Stomach (tissue), 9 donors: Measurements from ENCODE around the gene ENO2. TPM values are rescaled to one million over a fixed set of nuclear protein-coding genes. Genes with fewer than 3 reads are reported as not detected.
"Not testable (repeated sequence)": the region's sequence is repeated elsewhere in the genome, so short reads cannot be mapped to it uniquely, and the experiment has no call there.

Experiments used
- DNase-seq, 2 donors: peaks; one replicate each; pipeline versions ENCODE4 v3.0.0 to v3.0.0-alpha.2; 2013 to 2019
- H3K27ac ChIP-seq, 5 donors: fragments of 200-600 bp in 4 of 5; sonication (generic) in 4 of 5; one replicate each; pipeline ENCODE4 v1.5.1; 2013 to 2019; ENCODE audit warnings: mild to moderate bottlenecking in 1 of 5, moderate library complexity in 1 of 5
- H3K27me3 ChIP-seq, 3 donors: fragments of 200-600 bp; sonication (generic); one replicate each; pipeline ENCODE4 v1.5.1; 2017 to 2019; ENCODE audit warnings: mixed run types in 1 of 3
- H3K36me3 ChIP-seq, 4 donors: fragments of 200-600 bp; sonication (generic); 1 replicate in 3 of 4; 2 replicates in 1 of 4; pipeline ENCODE4 v1.5.1; 2016 to 2019
- H3K4me1 ChIP-seq, 4 donors: fragments of 200-600 bp; sonication (generic); one replicate each; pipeline ENCODE4 v1.5.1; 2016 to 2019
- H3K4me3 ChIP-seq, 4 donors: fragments of 200-600 bp; sonication (generic) in 3 of 4; one replicate each; pipeline ENCODE4 v1.5.1; 2016 to 2019; ENCODE audit warnings: mild to moderate bottlenecking in 1 of 4
- H3K9me3 ChIP-seq, 4 donors: fragments of 200-600 bp; sonication (generic); one replicate each; pipeline ENCODE4 v1.5.1; 2016 to 2019
- EP300 ChIP-seq: sonication (generic); formaldehyde crosslinking; IDR thresholded peaks from one replicate; pipeline ENCODE4 v1.6.1; 2017; ENCODE audit warnings: antibody characterized with exemption
- POLR2A ChIP-seq, 4 donors: fragments of 450-650 bp; IDR thresholded peaks; one replicate each; pipeline ENCODE4 v1.6.1; 2016; ENCODE audit warnings: antibody characterized with exemption in 4 of 4, control low read depth in 2 of 4, mild to moderate bottlenecking in 1 of 4, moderate library complexity in 1 of 4
- POLR2AphosphoS5 ChIP-seq, 3 donors: sonication (generic); formaldehyde crosslinking; IDR thresholded peaks; one replicate each; pipeline ENCODE4 v1.6.1; 2016; ENCODE audit warnings: antibody characterized with exemption in 3 of 3
- WGBS, 5 donors: extraction: QIAGEN DNeasy Blood & Tissue Kit in 3 of 5; methylation state at CpG; one replicate each; pipeline versions ENCODE4 v1.1.5 to v1.1.7; 2013 to 2018; 5-methylcytosine and 5-hydroxymethylcytosine counted together
- intact Hi-C: fragments of 100-400 bp; cut with DNase I; formaldehyde crosslinking; loops from one replicate; pipeline ENCODE4 v1.15.1; 2023; ENCODE audit warnings: low total_unique reads
- polyA plus RNA-seq, 3 donors: library from polyadenylated mRNA; stranded (reverse); fragments of 200-250 nt; gene quantifications; one replicate each; pipeline ENCODE4 v1.2.3, GENCODE V29; 2013
- total RNA-seq, 5 donors: library from RNA; depleted of rRNA; stranded (reverse); fragments of >200 nt; gene quantifications; one replicate each; pipeline versions ENCODE4 v1.1.0 to v1.2.3, GENCODE V29; 2014 to 2016
- TF ChIP-seq, protein P1 (sequence below), 7 experiments: fragments of 450-650 bp in 4 of 7; fragments of 200-600 bp in 3 of 7; sonication (generic) in 3 of 7; IDR thresholded peaks; one replicate each; pipeline ENCODE4 v1.5.1; 2016 to 2019; ENCODE audit warnings: antibody characterized with exemption in 7 of 7, control low read depth in 2 of 7, mild to moderate bottlenecking in 1 of 7
- donor health status: healthy with polysubstance abuse.
- donor health status: Bipolar disorder and iron deficiency.
- donor health status: healthy.

ENO2 gene
- total and polyA plus RNA-seq, 8 donors, result 2.3 to 62.9 (median 9.7) TPM

DNA sequence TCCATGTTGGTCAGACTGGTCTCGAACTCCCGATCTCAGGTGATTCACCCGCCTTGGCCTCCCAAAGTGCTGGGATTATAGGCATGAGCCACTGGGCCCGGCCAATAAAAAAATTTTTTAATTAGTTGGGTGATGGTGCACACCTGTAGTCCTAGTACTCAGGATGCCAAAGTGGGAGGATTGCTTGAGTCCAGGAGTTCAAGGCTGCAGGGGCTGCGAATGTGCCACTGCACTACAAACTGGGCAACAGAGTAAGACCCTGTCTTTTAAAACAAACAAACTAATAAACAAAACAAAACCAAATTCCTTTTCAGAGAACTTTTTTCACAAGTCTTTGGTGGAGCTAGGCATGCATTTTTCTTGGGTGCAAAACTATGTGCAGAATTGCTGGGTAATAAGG lies 31.1 kb upstream of the ENO2 start:
- intact Hi-C loops, result no loop called here
- TF ChIP-seq, protein P1, sequence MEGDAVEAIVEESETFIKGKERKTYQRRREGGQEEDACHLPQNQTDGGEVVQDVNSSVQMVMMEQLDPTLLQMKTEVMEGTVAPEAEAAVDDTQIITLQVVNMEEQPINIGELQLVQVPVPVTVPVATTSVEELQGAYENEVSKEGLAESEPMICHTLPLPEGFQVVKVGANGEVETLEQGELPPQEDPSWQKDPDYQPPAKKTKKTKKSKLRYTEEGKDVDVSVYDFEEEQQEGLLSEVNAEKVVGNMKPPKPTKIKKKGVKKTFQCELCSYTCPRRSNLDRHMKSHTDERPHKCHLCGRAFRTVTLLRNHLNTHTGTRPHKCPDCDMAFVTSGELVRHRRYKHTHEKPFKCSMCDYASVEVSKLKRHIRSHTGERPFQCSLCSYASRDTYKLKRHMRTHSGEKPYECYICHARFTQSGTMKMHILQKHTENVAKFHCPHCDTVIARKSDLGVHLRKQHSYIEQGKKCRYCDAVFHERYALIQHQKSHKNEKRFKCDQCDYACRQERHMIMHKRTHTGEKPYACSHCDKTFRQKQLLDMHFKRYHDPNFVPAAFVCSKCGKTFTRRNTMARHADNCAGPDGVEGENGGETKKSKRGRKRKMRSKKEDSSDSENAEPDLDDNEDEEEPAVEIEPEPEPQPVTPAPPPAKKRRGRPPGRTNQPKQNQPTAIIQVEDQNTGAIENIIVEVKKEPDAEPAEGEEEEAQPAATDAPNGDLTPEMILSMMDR (IDR thresholded peaks at IDR 0.05), result no peak
- TF ChIP-seq EP300 (no peak), POLR2A (IDR thresholded peaks at IDR 0.05) (no peak)
- no peak for DNase-seq
- Histone ChIP-seq H3K27ac (no peak overlapping the region), H3K36me3 (peaks cover 3 to 38% (median 28%) of the 10 kb centered on the region in 4 donors), H3K4me3 (no peak overlapping the region), H3K27me3 (no peaks in the 10 kb centered on the region), H3K4me1 (peaks cover 0 to 12% (median 6%) of the 10 kb centered on the region in 4 donors), H3K9me3 (no peaks in the 10 kb centered on the region)
- 93 to 100% (median 98%) methylated on average over 5 of the region's 5 CpGs for WGBS, 5 donors

DNA sequence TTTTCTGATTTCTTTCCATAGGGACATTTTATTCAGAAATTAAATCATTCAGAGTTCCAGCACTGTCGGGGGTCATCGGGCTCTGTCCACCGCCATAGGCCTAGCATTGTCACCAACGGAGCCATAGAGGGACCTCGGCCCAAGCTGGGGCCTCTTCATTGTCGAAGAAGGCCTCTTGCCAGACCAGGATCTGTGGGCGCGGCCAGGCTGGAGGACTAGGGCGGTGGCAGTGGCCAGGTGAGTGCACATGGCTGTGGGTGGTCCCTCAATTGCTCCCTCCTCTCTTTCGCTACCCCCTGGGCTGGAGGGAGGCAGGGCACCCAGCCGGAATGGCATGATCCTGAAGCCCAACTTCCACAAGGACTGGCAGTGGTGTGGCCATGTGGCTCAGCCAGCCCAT lies 30.7 kb upstream of the ENO2 start:
- H3K27me3 ChIP-seq, result no peaks in the 10 kb centered on the region
- peaks cover 3 to 38% (median 28%) of the 10 kb centered on the region in 4 donors for H3K36me3 ChIP-seq
- intact Hi-C loops, result no loop called here
- no peak for DNase-seq
- TF ChIP-seq POLR2AphosphoS5 (IDR thresholded peaks at IDR 0.05), result no peak
- TF ChIP-seq, protein P1 (IDR thresholded peaks at IDR 0.05), result no peak
- TF ChIP-seq POLR2A (IDR thresholded peaks at IDR 0.05), result no peak
- whole genome bisulfite sequencing, 5 donors, result 79 to 93% (median 85%) methylated on average over 9 to 11 of the region's 11 CpGs
- no peak overlapping the region for H3K27ac ChIP-seq
- H3K4me1 ChIP-seq, result peaks cover 0 to 12% (median 6%) of the 10 kb centered on the region in 4 donors
- no peak overlapping the region for H3K4me3 ChIP-seq
- no peaks in the 10 kb centered on the region for H3K9me3 ChIP-seq

DNA sequence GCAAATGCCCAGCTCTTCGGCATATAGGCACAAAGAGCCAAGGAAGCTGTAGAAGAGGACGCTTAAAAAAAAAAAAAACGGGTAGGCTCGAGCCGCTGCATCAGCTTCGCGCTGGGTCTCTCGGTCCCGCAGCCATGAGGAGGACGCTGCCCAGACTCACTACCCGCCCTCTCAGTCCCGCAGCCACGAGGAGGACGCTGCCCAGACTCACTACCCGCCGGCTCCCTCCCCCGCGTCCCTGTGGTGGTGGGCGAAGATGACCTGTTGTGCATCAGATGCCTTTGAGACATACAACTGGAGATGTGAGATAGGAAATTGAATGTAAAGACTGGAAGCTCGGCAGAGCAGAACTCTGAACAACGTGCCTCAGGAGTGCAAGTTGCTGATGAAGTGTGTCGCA lies 29.8 kb upstream of the ENO2 start:
- Histone ChIP-seq H3K27ac (no peak overlapping the region), H3K27me3 (no peaks in the 10 kb centered on the region), H3K4me1 (peaks cover 0 to 12% (median 6%) of the 10 kb centered on the region in 4 donors), H3K9me3 (no peaks in the 10 kb centered on the region), H3K4me3 (no peak overlapping the region), H3K36me3 (peaks cover 3 to 38% (median 28%) of the 10 kb centered on the region in 4 donors)
- intact Hi-C loops, result no loop called here
- no peak for DNase-seq
- TF ChIP-seq EP300 (no peak), POLR2AphosphoS5 (IDR thresholded peaks at IDR 0.05) (no peak), POLR2A (IDR thresholded peaks at IDR 0.05) (no peak)
- TF ChIP-seq, protein P1 (IDR thresholded peaks at IDR 0.05), result no peak
- 81 to 85% (median 83%) methylated on average over 22 of the region's 22 CpGs for WGBS, 5 donors

DNA sequence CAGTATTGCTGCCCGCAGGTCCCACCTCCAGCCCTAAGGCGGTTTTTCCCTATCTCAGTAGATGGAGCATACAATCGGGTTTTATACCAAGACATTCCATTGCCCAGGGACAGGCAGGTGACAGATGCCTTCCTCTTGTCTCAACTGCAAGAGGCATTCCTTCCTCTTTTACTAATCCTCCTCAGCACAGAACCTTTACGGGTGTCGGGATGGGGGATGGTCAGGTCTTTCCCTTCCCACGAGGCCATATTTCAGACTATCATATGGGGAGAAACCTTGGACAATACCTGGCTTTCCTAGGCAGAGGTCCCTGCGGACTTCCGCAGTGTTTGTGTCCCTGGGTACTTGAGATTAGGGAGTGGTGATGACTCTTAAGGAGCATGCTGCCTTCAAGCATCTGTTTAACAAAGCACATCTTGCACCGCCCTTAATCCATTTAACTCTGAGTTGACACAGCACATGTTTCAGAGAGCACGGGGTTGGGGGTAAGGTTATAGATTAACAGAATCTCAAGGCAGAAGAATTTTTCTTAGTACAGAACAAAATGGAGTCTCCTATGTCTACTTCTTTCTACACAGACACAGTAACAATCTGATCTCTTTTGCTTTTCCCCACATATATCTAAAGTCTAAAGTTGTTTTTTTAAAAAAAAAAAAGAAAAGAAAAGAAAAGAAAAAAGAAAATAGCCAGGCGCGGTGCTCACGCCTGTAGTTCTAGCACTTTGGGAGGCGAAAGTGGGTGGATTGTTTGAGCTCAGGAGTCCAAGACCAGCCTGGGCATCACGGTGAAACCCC lies 28.0 kb upstream of the ENO2 start:
- H3K9me3 ChIP-seq, H3K27me3 ChIP-seq, intact Hi-C loops, DNase-seq, H3K4me3 ChIP-seq: not testable (repeated sequence)
- peak overlapping the region in 2 of 5 donors; percentile 42 to 59 for H3K27ac ChIP-seq
- 52 to 74% (median 56%) methylated on average over 8 to 12 of the region's 15 CpGs for WGBS, 5 donors
- peaks cover 3 to 38% (median 28%) of the 10 kb centered on the region in 4 donors for H3K36me3 ChIP-seq
- peaks cover 1 to 13% (median 7%) of the 10 kb centered on the region in 4 donors for H3K4me1 ChIP-seq

DNA sequence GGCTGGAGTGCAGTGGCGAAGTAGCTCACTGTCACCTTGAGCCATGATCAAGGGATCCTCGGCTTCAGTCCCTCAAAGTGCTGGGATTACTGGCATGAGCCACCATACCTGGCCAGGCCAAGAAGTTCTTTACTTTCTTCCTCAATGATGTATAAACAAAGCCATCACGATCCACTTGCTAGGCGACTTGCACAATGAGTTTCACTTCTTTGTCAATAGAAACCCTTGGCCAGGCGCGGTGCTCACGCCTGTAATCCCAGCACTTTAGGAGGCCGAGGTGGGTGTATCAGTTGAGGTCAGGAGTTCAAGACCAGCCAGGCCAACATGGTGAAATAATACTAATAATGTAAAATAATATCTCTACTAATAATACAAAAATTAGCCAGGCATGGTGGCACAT lies 26.9 kb upstream of the ENO2 start:
- no peak overlapping the region for H3K4me3 ChIP-seq
- H3K4me1 ChIP-seq, result peaks cover 5 to 22% (median 12%) of the 10 kb centered on the region in 4 donors
- peak overlapping the region in 2 of 5 donors; percentile 42 to 59 for H3K27ac ChIP-seq
- TF ChIP-seq, protein P1 (IDR thresholded peaks at IDR 0.05), result no peak
- TF ChIP-seq EP300 (no peak), POLR2A (IDR thresholded peaks at IDR 0.05) (no peak), POLR2AphosphoS5 (IDR thresholded peaks at IDR 0.05) (no peak)
- intact Hi-C loops, result no loop called here
- WGBS, 5 donors, result 38 to 63% (median 43%) methylated on average over 8 of the region's 8 CpGs
- DNase-seq, result peak; percentile 55 to 66
- no peaks in the 10 kb centered on the region for H3K27me3 ChIP-seq
- no peaks in the 10 kb centered on the region for H3K9me3 ChIP-seq
- H3K36me3 ChIP-seq, result peaks cover 3 to 32% (median 28%) of the 10 kb centered on the region in 4 donors
